Measurements from ENCODE around the gene CEP70.
"Not testable (repeated sequence)": the region's sequence is repeated elsewhere in the genome, so short reads cannot be mapped to it uniquely, and the experiment has no call there.

The CEP70 gene

GRCh38 chr3:138458774-138459499 lies 135.1 kb downstream of the CEP70 start:
- H3K4me3 ChIP-seq (ENCODE audit: low read depth, low read length) = no peak overlapping the region
- TF ChIP-seq CTCF (IDR thresholded peaks at IDR 0.05; ENCODE audit: insufficient read depth, low read length, missing control alignments) = no peak
- ChIA-PET POLR2A (no interaction called here), CTCF (interaction anchor here (1.3 to 2.3 kb wide), 5 partner anchors 10 to 464 kb away, joined by 3 to 6 read pairs (median 4); no protein-coding TSS in a partner anchor)
- DNase-seq (ENCODE audit: low read depth, low spot score) = no peak

- no peak for DNase-seq (ENCODE audit: low read depth, low spot score)
- no peak for TF ChIP-seq CTCF (IDR thresholded peaks at IDR 0.05; ENCODE audit: insufficient read depth, low read length, missing control alignments)
- H3K4me3 ChIP-seq (ENCODE audit: low read depth, low read length) = no peak overlapping the region
- ChIA-PET POLR2A (no interaction called here), CTCF (interaction anchor here (1.4 to 1.7 kb wide), 2 partner anchors 458 to 465 kb away, joined by 4 to 5 read pairs; no protein-coding TSS in a partner anchor)
Observed at GRCh38 chr3:138457863-138458735, 136.0 kb downstream of the CEP70 start.

GRCh38 chr3:138456961-138457862 lies 136.8 kb downstream of the CEP70 start:
- CTCF ChIA-PET = interaction anchor here (0.7 to 1.7 kb wide), 3 partner anchors 40 to 466 kb away, joined by 3 to 5 read pairs (median 4); no protein-coding TSS in a partner anchor

GRCh38 chr3:138455801-138456716 lies 138.0 kb downstream of the CEP70 start:
- ChIA-PET CTCF (no interaction called here), POLR2A (no interaction called here)
- DNase-seq (ENCODE audit: low read depth, low spot score) = no peak
- no peak overlapping the region for H3K4me3 ChIP-seq (ENCODE audit: low read depth, low read length)
- TF ChIP-seq CTCF (IDR thresholded peaks at IDR 0.05; ENCODE audit: insufficient read depth, low read length, missing control alignments) = no peak

More at GRCh38 chr3:138456961-138457862, 136.8 kb downstream of the CEP70 start:
- no peak for TF ChIP-seq CTCF (IDR thresholded peaks at IDR 0.05; ENCODE audit: insufficient read depth, low read length, missing control alignments)
- no peak overlapping the region for H3K4me3 ChIP-seq (ENCODE audit: low read depth, low read length)
- no peak for DNase-seq (ENCODE audit: low read depth, low spot score)
- POLR2A ChIA-PET = no interaction called here

- POLR2A ChIA-PET; DNase-seq (ENCODE audit: low read depth, low spot score); H3K4me3 ChIP-seq (ENCODE audit: low read depth, low read length); CTCF ChIA-PET: not testable (repeated sequence)
Observed at GRCh38 chr3:138453940-138454339, 140.1 kb downstream of the CEP70 start.
